HepG2 (cell line): Measurements from ENCODE around the gene ZNF23. TPM values are rescaled to one million over a fixed set of nuclear protein-coding genes. Genes with fewer than 3 reads are reported as not detected.
A peak's percentile ranks its signal among the peaks of the same experiment; 100 is the strongest.

Experiments used
- ASH2L ChIP-seq: fragments of 300-600, 200-600 bp; sonication (generic); IDR thresholded peaks from 2 replicates; pipeline ENCODE4 v1.7.0; 2017; ENCODE audit warnings: low read depth, mild to moderate bottlenecking, moderate library complexity, mixed read lengths, low read length; ENCODE audit not compliant: insufficient read length
- ATM ChIP-seq: fragments of 450-650 bp; IDR thresholded peaks from 2 replicates; pipeline ENCODE4 v1.7.1; 2017; ENCODE audit warnings: mild to moderate bottlenecking, borderline replicate concordance
- BHLHE40 ChIP-seq: IDR thresholded peaks from 2 replicates; pipeline ENCODE4 v1.6.1; 2011; ENCODE audit warnings: low read length, improper control_type of control experiment
- CBX1 ChIP-seq: IDR thresholded peaks from one replicate; pipeline ENCODE4 v1.6.1; 2016; ENCODE audit warnings: antibody characterized with exemption, low read depth
- CREM ChIP-seq, 2 experiments: sonication (generic) in 1 of 2; formaldehyde crosslinking in 1 of 2; IDR thresholded peaks; 2 replicates each; pipeline versions ENCODE4 v1.4.0 to v1.6.1; 2016 to 2020; ENCODE audit warnings: antibody characterized with exemption in 1 of 2, mild to moderate bottlenecking in 1 of 2, missing genetic modification reagents in 1 of 2
- GZF1 ChIP-seq: sonication (generic); formaldehyde crosslinking; IDR thresholded peaks from 2 replicates; pipeline ENCODE4 v1.5.1; 2020; ENCODE audit warnings: mild to moderate bottlenecking, missing genetic modification reagents
- HNRNPH1 ChIP-seq: fragments of 200-400 bp; formaldehyde crosslinking; optimal IDR thresholded peaks from 2 replicates; pipeline ENCODE3; 2017; ENCODE audit warnings: mild to moderate bottlenecking, low read depth, low read length
- IKZF4 ChIP-seq: sonication (generic); formaldehyde crosslinking; IDR thresholded peaks from 2 replicates; pipeline ENCODE4 v1.5.1; 2020; ENCODE audit warnings: borderline replicate concordance, mild to moderate bottlenecking, low read depth, missing genetic modification reagents; ENCODE audit errors: not compliant biosample characterization
- MAF1 ChIP-seq: sonication (generic); formaldehyde crosslinking; IDR thresholded peaks from 2 replicates; pipeline ENCODE4 v1.5.0; 2020; ENCODE audit warnings: missing genetic modification reagents, borderline replicate concordance
- MBNL3 ChIP-seq: fragments of 250-450 bp; sonication (Bioruptor Pico); conservative IDR thresholded peaks from 2 replicates; pipeline ENCODE4 v1.8.0; 2022; ENCODE audit warnings: mild to moderate bottlenecking, inconsistent platforms
- ONECUT2 ChIP-seq: sonication (generic); formaldehyde crosslinking; IDR thresholded peaks from 2 replicates; pipeline ENCODE4 v1.4.0; 2020; ENCODE audit warnings: missing genetic modification reagents
- PCBP1 ChIP-seq: fragments of 200-400 bp; formaldehyde crosslinking; IDR thresholded peaks from 2 replicates; pipeline ENCODE4 v1.6.1; 2017; ENCODE audit warnings: mild to moderate bottlenecking, low read depth, low read length, borderline replicate concordance
- STAT5B ChIP-seq: sonication (generic); formaldehyde crosslinking; IDR thresholded peaks from 2 replicates; pipeline ENCODE4 v1.4.0; 2020; ENCODE audit warnings: missing genetic modification reagents
- TOPORS ChIP-seq: sonication (generic); formaldehyde crosslinking; IDR thresholded peaks from 2 replicates; pipeline ENCODE4 v1.8.0; 2023; ENCODE audit warnings: mild to moderate bottlenecking, missing genetic modification reagents
- TP53 ChIP-seq: sonication (generic); formaldehyde crosslinking; conservative IDR thresholded peaks from 2 replicates; pipeline ENCODE4 v1.4.0; 2020; ENCODE audit warnings: missing genetic modification reagents
- ZBTB3 ChIP-seq: sonication (generic); formaldehyde crosslinking; IDR thresholded peaks from 2 replicates; pipeline ENCODE4 v1.4.0; 2020; ENCODE audit warnings: low read depth, mild to moderate bottlenecking, moderate library complexity, missing genetic modification reagents, borderline replicate concordance
- ZNF446 ChIP-seq: sonication (generic); formaldehyde crosslinking; IDR thresholded peaks from 2 replicates; pipeline ENCODE4 v1.5.0; 2020; ENCODE audit warnings: mild to moderate bottlenecking, missing genetic modification reagents
- ZNF530 ChIP-seq: sonication (generic); formaldehyde crosslinking; IDR thresholded peaks from 2 replicates; pipeline ENCODE4 v1.5.0; 2020; ENCODE audit warnings: low read depth, mild to moderate bottlenecking, missing genetic modification reagents
- ZNF558 ChIP-seq: sonication (generic); formaldehyde crosslinking; IDR thresholded peaks from 2 replicates; pipeline ENCODE4 v1.9.0; 2022; ENCODE audit warnings: mild to moderate bottlenecking, missing genetic modification reagents, borderline replicate concordance
- ZNF7 ChIP-seq: IDR thresholded peaks from 2 replicates; pipeline ENCODE4 v1.6.1; 2016; ENCODE audit warnings: missing biosample characterization, missing genetic modification reagents
- polyA plus RNA-seq, 8 experiments: library from polyadenylated mRNA; depleted of rRNA in 3 of 8; stranded (reverse) in 7 of 8; unstranded in 1 of 8; fragments of >200 nt; fragmentation: Illumina TruSeq in 4 of 8; extraction: Trizol in 4 of 8; gene quantifications; 2 replicates each; pipeline versions ENCODE4 v1.2.1 to v1.2.3, GENCODE V29; 2011 to 2016; ENCODE audit warnings: low read depth in 4 of 8, missing spikeins in 1 of 8, mixed read lengths in 1 of 8; ENCODE audit not compliant: insufficient read depth in 1 of 8
- total RNA-seq, 5 experiments: library from RNA; depleted of rRNA; stranded (reverse); fragments of >200 nt; fragmentation: Illumina TruSeq; extraction: Trizol; gene quantifications; 2 replicates each; pipeline ENCODE4 v1.2.3, GENCODE V29; 2016; ENCODE audit warnings: low read depth in 1 of 5
- TF ChIP-seq, protein P1 (sequence below): sonication (generic); formaldehyde crosslinking; IDR thresholded peaks from 2 replicates; pipeline ENCODE4 v1.9.0; 2021; ENCODE audit warnings: missing genetic modification reagents, mild to moderate bottlenecking, borderline replicate concordance
- TF ChIP-seq, protein P2 (sequence below): sonication (generic); formaldehyde crosslinking; IDR thresholded peaks from 2 replicates; pipeline ENCODE4 v1.5.0; 2020; ENCODE audit warnings: missing genetic modification reagents
- TF ChIP-seq, protein P3 (sequence below): sonication (generic); formaldehyde crosslinking; IDR thresholded peaks from 2 replicates; pipeline ENCODE4 v1.4.0; 2020; ENCODE audit warnings: missing genetic modification reagents, borderline replicate concordance

Gene ZNF23
- total and polyA plus RNA-seq, 2 of the 13 experiments (the other 11 are each of a cell fraction or from before 2014, with no cell fraction given): 8.6 to 12.2 TPM

DNA sequence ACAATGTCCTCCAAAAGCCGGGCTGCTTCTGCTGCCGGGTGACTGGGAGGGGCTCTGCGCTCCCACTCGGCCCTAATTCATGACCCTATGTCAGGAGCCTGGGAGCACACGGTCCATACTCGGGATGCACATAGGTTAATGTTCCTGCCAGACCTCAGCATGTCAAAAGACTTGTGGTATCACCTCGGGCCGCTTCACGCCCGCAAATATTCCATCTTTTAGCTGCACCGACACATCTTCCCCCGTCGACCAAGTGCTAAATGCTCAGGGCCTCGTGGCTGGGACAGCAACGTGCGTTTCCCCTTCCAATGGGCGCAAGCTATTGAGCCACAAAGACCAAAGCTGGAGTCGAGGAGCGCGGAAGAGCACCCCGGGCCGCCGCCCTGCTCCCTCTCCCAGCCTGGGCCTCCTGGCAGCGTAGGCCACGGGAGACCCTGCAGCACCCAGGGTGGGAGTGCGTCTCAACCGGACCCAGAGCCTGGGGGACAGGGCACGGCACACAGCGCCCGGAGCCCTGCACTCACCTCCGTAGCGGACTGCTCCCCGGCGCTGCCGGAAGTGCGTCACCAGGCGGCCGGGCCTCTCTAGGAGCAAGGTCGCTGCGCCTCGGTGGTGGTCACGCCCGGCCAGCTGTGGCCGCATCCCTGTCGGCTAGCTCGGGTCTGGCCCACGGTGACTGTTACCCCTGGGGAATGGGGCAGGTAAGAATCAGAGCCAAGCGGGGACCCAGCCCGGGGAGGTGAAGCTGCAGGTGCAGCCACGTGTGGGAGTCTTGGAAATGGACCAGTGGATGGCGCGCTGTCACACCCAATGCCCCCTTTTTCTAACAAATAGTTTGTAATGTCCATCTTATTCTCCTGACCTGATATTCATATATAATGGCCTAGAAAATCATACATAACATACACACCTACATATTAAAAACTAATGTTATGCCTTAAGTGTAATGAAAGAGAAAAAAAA is at the start of gene ZNF23 (continued):
- TF ChIP-seq TOPORS (CRISPR knock-in tag) (peak; percentile 61), MBNL3 (CRISPR knock-in tag) (no peak), ZNF7 (CRISPR knock-in tag) (peak; percentile 28; the same call in 1 of the 2 replicates), HNRNPH1 (no peak), MAF1 (peak; percentile 52; the same call in 1 of the 2 replicates), STAT5B (peak; percentile 87; the same call in 1 of the 2 replicates), GZF1 (CRISPR knock-in tag) (peak; percentile 90), PCBP1 (peak; percentile 87; the same call in 1 of the 2 replicates), CREM (IDR thresholded peaks at IDR 0.05) (peak; percentile 98), CREM (CRISPR knock-in tag; IDR thresholded peaks at IDR 0.05) (peak; percentile 93), ZNF558 (CRISPR knock-in tag) (peak; percentile 90; the same call in 1 of the 2 replicates), ZNF530 (CRISPR knock-in tag) (no peak), TP53 (CRISPR knock-in tag) (peak; percentile 68), ZBTB3 (CRISPR knock-in tag) (no peak), CBX1 (peak; percentile 99), BHLHE40 (peak; percentile 65), ONECUT2 (0 out of 2 replicates have a peak, but pooled peaks have one; percentile 36), ATM (no peak), IKZF4 (CRISPR knock-in tag) (peak; percentile 59), ZNF446 (CRISPR knock-in tag) (no peak), ASH2L (peak; percentile 97)
- TF ChIP-seq, protein P1, sequence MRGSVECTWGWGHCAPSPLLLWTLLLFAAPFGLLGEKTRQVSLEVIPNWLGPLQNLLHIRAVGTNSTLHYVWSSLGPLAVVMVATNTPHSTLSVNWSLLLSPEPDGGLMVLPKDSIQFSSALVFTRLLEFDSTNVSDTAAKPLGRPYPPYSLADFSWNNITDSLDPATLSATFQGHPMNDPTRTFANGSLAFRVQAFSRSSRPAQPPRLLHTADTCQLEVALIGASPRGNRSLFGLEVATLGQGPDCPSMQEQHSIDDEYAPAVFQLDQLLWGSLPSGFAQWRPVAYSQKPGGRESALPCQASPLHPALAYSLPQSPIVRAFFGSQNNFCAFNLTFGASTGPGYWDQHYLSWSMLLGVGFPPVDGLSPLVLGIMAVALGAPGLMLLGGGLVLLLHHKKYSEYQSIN: no peak
- TF ChIP-seq, protein P2, sequence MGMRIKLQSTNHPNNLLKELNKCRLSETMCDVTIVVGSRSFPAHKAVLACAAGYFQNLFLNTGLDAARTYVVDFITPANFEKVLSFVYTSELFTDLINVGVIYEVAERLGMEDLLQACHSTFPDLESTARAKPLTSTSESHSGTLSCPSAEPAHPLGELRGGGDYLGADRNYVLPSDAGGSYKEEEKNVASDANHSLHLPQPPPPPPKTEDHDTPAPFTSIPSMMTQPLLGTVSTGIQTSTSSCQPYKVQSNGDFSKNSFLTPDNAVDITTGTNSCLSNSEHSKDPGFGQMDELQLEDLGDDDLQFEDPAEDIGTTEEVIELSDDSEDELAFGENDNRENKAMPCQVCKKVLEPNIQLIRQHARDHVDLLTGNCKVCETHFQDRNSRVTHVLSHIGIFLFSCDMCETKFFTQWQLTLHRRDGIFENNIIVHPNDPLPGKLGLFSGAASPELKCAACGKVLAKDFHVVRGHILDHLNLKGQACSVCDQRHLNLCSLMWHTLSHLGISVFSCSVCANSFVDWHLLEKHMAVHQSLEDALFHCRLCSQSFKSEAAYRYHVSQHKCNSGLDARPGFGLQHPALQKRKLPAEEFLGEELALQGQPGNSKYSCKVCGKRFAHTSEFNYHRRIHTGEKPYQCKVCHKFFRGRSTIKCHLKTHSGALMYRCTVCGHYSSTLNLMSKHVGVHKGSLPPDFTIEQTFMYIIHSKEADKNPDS (CRISPR knock-in tag): no peak
- TF ChIP-seq, protein P3, sequence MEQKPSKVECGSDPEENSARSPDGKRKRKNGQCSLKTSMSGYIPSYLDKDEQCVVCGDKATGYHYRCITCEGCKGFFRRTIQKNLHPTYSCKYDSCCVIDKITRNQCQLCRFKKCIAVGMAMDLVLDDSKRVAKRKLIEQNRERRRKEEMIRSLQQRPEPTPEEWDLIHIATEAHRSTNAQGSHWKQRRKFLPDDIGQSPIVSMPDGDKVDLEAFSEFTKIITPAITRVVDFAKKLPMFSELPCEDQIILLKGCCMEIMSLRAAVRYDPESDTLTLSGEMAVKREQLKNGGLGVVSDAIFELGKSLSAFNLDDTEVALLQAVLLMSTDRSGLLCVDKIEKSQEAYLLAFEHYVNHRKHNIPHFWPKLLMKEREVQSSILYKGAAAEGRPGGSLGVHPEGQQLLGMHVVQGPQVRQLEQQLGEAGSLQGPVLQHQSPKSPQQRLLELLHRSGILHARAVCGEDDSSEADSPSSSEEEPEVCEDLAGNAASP: peak; percentile 91
